ENCODE results near the gene ZNF446.
"Not testable (repeated sequence)": the region's sequence is repeated elsewhere in the genome, so short reads cannot be mapped to it uniquely, and the experiment has no call there.

The ZNF446 gene

GRCh38 chr19:58507602-58508223 lies 31.6 kb downstream of the ZNF446 start:
- not testable (repeated sequence) for DNase-seq

- no peak for DNase-seq
Observed at GRCh38 chr19:58509731-58510083, 33.6 kb downstream of the ZNF446 start.

GRCh38 chr19:58510084-58510862 lies 34.1 kb downstream of the ZNF446 start:
- DNase-seq, result no peak

- DNase-seq, result no peak
Observed at GRCh38 chr19:58511353-58512208, 35.4 kb downstream of the ZNF446 start, which contains the start of gene SLC27A5. Gene SLC27A5, minus strand, starts transcription at chr19:58511992. Its CDS starts 37 bp downstream, at chr19:58511955.

- no peak for DNase-seq
Observed at GRCh38 chr19:58513213-58513693, 37.1 kb downstream of the ZNF446 start.

- peak; percentile 93 for DNase-seq
Observed at GRCh38 chr19:58513694-58514563, 37.8 kb downstream of the ZNF446 start.

- DNase-seq, result no peak
Observed at GRCh38 chr19:58514564-58515022, 38.4 kb downstream of the ZNF446 start.

GRCh38 chr19:58515259-58515658 lies 39.1 kb downstream of the ZNF446 start:
- DNase-seq, result no peak

GRCh38 chr19:58516246-58516836 lies 40.2 kb downstream of the ZNF446 start:
- no peak for DNase-seq

GRCh38 chr19:58516964-58517833 lies 41.0 kb downstream of the ZNF446 start:
- no peak for DNase-seq

- no peak for DNase-seq
Observed at GRCh38 chr19:58518256-58519086, 42.3 kb downstream of the ZNF446 start.

- DNase-seq, result peak; percentile 45
Observed at GRCh38 chr19:58519087-58519354, 42.9 kb downstream of the ZNF446 start.

GRCh38 chr19:58519355-58520256 lies 43.5 kb downstream of the ZNF446 start, which contains the start of gene ZBTB45:
Gene ZBTB45, minus strand, starts transcription at chr19:58519810. Its CDS starts 2,137 bp downstream, at chr19:58517673.
- DNase-seq, result peak; percentile 94

GRCh38 chr19:58520257-58520599 lies 44.1 kb downstream of the ZNF446 start:
- DNase-seq, result no peak

GRCh38 chr19:58521651-58522050 lies 45.5 kb downstream of the ZNF446 start:
- DNase-seq, result no peak

GRCh38 chr19:58522709-58523108 lies 46.6 kb downstream of the ZNF446 start:
- DNase-seq, result no peak

- no peak for DNase-seq
Observed at GRCh38 chr19:58529405-58529804, 53.3 kb downstream of the ZNF446 start.

All from CD4-positive, alpha-beta T cell treated with Interleukin-15 for 1 hour (primary cell).